AG08396 (cell line): ENCODE data around the gene TUFM.
"Not testable (repeated sequence)": the region's sequence is repeated elsewhere in the genome, so short reads cannot be mapped to it uniquely, and the experiment has no call there.

Source experiments
- DNase-seq: peaks from one replicate; pipeline ENCODE4 v3.0.0; 2012; ENCODE audit warnings: low spot score, mixed read lengths

The TUFM gene

DNA sequence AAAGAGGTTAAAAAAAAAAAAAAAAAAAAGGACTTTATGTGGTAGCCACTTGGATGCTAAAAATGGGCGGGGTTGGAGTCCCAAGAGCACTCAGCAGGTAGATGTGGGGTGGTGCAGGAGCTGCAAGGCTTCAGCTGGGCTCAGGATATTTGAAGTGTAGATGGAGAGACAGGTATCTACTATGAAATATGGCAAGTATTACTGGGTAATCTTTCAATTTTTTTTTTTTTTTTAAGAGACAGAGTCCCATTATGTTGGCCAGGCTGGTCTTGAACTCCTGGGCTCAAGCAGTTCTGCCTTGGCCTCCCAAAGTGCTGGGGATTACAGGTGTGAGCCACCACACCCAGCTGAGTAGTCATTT lies 7.6 kb downstream of the TUFM start:
- DNase-seq: no peak

- DNase-seq: no peak
These were observed 8.2 kb downstream of the TUFM start for GRCh38 chr16:28837672-28838557.

DNA sequence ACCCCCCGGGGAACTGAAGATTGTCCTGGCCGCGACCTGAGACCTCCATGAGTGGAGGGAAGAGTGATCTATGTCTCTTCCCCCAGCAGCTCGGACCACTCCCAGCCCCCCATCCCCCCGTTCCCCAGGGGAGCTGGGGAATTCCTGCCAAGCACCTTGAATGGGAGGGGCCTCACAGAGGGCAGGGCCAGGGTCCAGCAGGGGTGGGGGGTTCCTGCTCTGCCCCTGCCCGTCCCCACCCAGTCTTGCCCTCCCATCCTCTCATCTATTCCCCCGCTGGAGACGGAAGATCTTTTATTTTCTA lies 9.4 kb downstream of the TUFM start:
- DNase-seq: no peak

DNA sequence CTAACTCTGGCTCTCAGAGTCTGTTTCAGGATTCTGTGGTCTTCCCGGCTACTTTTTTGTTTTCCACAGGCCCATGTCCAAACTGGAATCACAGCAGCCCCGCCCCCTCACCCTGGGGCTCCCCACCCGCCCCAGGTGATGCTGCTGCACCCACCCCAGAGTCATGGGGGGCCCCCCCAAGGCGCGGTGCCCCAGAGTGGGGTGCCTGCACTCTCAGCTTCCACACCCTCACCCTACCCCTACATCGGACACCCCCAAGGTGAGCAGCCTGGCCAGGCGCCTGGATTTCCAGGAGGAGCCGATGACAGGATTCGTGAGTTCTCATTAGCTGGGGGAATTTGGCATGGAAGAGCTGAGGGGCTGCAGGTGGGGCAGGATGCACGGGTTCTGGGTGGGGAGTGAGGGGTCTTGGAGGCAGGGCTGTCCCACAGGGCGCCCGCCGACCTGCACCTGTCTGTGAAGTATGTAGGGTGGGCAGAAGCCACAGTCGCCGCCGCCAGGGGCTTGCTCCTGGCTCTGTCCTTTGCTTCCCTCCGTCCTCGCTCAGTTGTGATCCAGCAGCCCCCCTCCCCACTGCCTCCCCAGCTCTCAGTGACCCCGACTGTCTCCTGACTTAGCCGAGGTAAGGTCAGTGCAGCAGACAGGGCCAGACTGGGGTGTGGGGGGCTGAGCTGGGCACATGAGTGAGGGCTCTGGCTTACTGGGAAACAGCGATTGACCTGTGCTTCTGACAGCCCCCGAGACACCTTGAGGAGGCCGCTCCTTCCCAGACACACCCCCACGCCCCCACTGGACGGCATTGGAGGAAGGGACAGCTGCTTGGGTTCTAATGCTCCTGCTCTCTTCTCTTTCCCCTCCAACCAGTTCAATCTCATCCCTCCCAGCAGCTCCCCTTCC lies 10.0 kb downstream of the TUFM start:
- no peak for DNase-seq

- no peak for DNase-seq
These were observed 11.0 kb downstream of the TUFM start for GRCh38 chr16:28834873-28835863.

GRCh38 chr16:28834349-28834748 lies 11.8 kb downstream of the TUFM start:
- DNase-seq: no peak

GRCh38 chr16:28830531-28830930 lies 15.6 kb downstream of the TUFM start:
- DNase-seq: no peak

- DNase-seq: no peak
These were observed 16.4 kb downstream of the TUFM start for GRCh38 chr16:28829747-28830146.

DNA sequence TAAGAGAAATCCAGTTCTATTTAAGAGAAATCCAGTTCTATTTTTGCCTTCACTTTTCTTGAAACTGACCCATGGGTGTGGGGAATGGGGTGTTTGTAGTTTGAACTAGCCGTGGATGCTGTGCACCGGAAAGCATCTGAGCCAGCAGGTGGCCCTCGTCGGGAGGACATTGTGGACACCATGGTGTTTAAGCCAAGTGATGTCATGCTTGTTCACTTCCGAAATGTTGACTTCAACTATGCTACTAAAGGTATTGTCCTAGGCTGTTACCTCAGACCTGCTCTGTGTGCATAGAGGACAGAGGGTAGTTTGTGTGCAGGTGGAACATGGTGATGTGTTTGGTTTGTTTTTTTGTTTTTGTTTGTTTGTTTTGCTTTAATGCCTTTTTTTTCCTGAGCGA lies 20.0 kb downstream of the TUFM start:
- no peak for DNase-seq

GRCh38 chr16:28824717-28824973 lies 21.5 kb downstream of the TUFM start:
- no peak for DNase-seq

GRCh38 chr16:28823873-28824716 lies 22.1 kb downstream of the TUFM start:
- DNase-seq: peak; percentile 98

GRCh38 chr16:28823291-28823872 lies 22.8 kb downstream of the TUFM start:
- DNase-seq: no peak

DNA sequence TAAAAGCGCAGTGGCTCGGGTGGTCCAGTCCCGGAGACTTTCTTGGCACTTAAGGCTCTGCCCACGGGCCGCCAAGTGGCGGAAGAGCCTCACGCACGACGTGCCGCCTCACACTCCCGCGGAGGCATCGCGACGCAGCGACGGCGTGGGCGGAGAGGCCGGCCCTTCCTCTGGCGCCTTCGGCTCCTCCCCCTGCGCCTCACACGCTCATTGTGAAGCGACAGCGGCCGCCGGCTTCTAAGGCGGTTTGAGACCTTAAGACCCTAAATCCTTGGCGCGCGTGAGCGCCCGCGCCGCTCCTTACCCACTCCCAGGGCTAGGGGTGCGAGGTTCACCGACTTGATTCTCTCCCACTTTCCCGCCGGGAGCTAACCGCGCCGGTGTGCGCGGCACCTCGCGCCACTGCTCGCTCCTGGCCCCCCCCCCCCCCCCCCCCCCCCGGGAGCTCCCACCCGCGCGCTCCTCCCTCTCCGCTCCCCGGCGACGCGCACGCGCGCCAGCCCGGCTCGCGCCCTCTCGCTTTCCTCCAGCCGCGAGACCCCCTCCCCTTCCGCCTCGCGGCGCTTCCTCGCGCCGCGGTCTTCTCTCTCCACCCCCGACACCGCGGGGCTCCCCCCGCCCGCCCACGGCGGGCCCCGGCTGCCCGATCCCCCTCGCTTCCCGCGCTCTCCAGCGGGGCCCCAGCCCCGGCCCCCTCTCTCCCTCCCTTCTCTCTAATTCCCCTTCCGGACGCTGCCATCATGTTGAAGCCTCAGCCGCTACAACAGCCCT lies 23.4 kb downstream of the TUFM start, which contains the start of gene ATXN2L:
TSS of gene ATXN2L (plus strand) at position 480 of the 771 bp plus-strand sequence. CDS start at position 741, 261 bp downstream.
- DNase-seq: peak; percentile 94

DNA sequence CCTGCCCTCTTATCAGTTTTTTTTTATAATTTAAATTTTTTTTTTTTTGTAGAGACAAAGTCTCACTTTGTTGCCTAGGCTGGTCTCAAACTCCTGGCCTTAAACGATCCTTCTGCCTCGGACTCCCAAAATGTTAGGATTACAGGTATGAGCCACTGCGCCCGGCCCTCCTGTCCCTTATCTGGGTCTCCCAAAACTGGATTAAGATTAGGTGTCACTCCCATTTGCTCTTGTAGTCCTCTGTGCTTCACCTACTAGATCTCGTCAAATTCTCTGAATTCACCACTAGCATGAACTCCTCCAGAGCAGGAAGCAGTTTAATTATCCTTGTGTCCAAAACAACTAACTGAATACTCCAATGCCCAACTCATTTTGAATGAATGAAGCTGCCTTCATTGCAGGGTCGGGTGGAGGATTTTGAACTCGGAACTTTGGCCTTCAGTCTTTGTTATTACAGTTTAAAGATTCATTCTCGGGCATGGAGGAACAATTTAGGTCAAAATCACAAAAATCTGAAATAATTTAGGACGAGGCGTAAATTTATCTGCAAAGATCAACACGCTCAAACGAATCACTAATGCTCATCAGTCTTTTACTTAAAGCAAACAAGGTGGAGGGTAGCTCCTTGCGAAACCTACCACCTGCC lies 24.2 kb downstream of the TUFM start:
- DNase-seq: no peak

GRCh38 chr16:28820546-28820945 lies 25.6 kb downstream of the TUFM start:
- not testable (repeated sequence) for DNase-seq

GRCh38 chr16:28820016-28820415 lies 26.1 kb downstream of the TUFM start:
- DNase-seq: no peak

DNA sequence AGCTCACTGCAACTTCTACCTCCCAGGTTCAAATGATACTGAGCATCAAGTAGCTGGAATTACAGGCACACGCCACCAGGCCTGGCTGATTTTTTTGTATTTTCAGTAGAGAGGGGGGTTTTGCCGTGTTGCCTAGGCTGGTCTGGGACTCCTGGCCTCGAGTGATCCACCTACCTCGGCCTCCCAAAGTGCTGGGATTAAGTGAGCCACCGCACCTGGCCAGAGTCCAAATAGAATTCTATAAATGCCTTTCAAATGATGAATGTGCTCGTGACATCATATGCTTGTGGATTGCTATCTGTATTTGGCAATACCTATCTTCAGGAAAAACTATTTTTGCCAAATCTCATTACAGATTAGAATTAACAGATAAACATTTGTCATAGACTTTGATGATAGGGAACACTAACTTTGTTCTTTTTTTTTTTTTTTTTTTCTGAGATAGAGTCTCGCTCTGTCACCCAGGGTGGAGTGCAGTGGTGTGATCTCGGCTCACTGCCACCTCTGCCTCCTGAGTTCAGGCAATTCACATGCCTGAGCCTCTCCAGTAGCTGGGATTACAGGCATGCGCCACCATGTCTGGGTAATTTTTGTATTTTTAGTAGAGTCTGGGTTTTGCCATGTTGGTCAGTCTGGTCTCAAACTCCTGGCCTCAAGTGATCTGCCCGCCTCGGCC lies 38.6 kb downstream of the TUFM start:
- not testable (repeated sequence) for DNase-seq

DNA sequence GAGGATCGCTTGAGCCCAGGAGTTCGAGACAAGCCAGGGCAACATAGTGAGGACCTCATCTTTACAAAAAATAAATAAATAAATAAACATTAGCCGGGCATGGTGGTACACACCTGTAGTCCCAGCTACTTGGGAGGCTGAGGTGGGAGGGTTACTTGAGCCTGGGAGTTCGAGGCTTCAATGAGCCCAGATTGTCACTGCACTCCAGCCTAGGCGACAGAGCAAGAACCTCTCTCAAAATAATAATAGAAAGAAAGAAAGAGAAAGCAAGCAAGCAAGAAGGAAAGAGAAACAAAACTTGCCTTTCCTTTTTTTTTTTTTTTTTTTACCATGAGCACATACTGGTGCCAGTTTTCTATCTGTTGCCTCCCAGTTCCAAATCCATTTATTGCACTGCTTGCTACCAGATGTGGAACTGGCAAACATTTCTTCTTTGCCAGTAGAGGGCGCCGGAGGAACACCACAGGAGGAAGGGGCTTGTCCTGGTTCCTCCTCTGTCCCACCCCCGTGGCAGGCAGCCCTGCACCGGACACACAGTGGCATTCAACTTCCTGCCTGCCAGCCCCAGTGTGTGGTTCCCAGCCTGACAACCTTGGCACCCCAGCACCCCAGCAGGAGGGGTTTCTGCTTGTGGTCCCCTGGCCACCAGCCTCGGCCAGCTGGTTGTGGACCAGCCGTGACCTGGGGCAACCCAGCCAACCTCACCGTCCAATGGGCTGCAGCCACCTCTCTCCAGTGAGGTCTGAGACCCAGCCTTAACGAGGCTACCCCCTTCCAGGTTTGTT lies 43.7 kb downstream of the TUFM start:
- DNase-seq: not testable (repeated sequence)
